ENCODE data around the gene CAMTA1.

The CAMTA1 gene

GRCh38 chr1:7220007-7220406, 434.8 kb downstream of the CAMTA1 start:
- Mint-ChIP-seq H3K36me3 (no peaks in the 10 kb centered on the region), H3K27ac (no peak overlapping the region), H3K27me3 (peaks cover 15% of the 10 kb centered on the region), H3K9me3 (no peaks in the 10 kb centered on the region), H3K4me3 (no peak overlapping the region), H3K4me1 (no peaks in the 10 kb centered on the region)

- Mint-ChIP-seq H3K27me3 (peaks cover 15% of the 10 kb centered on the region), H3K27ac (no peak overlapping the region), H3K9me3 (no peaks in the 10 kb centered on the region), H3K36me3 (no peaks in the 10 kb centered on the region), H3K4me3 (no peak overlapping the region), H3K4me1 (no peaks in the 10 kb centered on the region)
Observed at GRCh38 chr1:7220712-7221252, 435.5 kb downstream of the CAMTA1 start.

- H3K36me3 Mint-ChIP-seq = no peaks in the 10 kb centered on the region
- no peaks in the 10 kb centered on the region for H3K4me1 Mint-ChIP-seq
- H3K27me3 Mint-ChIP-seq = peaks cover 13% of the 10 kb centered on the region
- H3K9me3 Mint-ChIP-seq = no peaks in the 10 kb centered on the region
- H3K4me3 Mint-ChIP-seq = no peak overlapping the region
- no peak overlapping the region for H3K27ac Mint-ChIP-seq
Observed at GRCh38 chr1:7221826-7222694, 436.8 kb downstream of the CAMTA1 start.

DNA sequence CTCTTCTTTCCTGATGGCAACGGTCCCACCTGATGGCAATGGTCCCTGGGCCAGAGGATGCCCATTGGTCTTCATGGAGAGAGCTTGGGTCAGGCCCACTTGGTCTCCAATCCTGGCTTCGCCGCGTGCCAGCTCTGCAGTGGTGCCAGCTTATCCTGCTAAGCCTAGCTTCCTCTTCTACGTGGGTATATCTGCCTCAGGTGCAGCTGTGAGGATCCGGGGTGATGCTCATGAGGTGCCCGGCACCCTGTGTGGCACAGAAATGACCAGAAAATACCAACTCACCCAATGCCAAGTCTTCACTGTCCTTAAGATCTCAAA, 437.4 kb downstream of the CAMTA1 start:
- no peaks in the 10 kb centered on the region for H3K36me3 Mint-ChIP-seq

DNA sequence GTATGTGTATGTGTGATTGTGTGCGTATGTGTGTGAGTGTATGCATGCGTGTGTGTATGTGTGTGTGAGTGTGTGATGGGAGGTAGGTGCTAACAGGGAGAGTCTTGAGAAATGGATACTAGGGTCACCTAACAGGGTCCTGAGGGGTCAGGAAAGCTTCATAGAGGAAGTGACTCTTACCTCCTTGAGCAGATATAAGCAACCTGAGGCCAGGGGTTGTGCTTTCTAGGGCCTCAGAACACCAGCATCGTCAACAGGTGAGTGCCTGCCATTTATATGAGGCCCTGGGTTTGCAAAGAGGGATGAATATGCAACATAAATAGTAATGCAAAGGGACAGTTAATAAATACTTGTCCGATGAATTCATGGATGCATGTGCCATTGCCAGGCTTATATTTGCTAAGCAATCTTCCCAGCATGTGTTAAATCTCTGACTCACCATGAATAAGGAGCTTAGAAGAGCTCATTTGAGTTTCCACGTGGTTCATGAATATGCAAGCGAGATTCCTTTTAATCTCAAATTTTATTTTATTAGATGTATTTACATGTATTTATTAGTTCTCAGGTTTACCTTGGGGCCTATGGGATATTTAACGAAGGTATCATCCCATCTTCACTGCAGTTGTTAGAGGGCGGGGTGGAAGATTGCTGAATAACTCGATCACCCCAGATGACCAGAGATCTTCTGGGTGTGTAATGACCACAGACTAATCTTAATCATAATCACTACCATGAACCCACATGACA, 438.3 kb downstream of the CAMTA1 start:
- no peaks in the 10 kb centered on the region for H3K36me3 Mint-ChIP-seq
- H3K27ac Mint-ChIP-seq = no peak overlapping the region
- H3K9me3 Mint-ChIP-seq = no peaks in the 10 kb centered on the region
- H3K4me1 Mint-ChIP-seq = no peaks in the 10 kb centered on the region
- no peak overlapping the region for H3K4me3 Mint-ChIP-seq
- H3K27me3 Mint-ChIP-seq = peaks cover 12% of the 10 kb centered on the region

More for the DNA sequence above, 437.4 kb downstream of the CAMTA1 start:
- Mint-ChIP-seq H3K27me3 (peaks cover 12% of the 10 kb centered on the region), H3K27ac (no peak overlapping the region), H3K4me1 (no peaks in the 10 kb centered on the region), H3K9me3 (no peaks in the 10 kb centered on the region), H3K4me3 (no peak overlapping the region)

GRCh38 chr1:7224081-7224534, 438.9 kb downstream of the CAMTA1 start:
- no peaks in the 10 kb centered on the region for H3K36me3 Mint-ChIP-seq
- no peak overlapping the region for H3K27ac Mint-ChIP-seq
- H3K4me1 Mint-ChIP-seq = no peaks in the 10 kb centered on the region
- H3K4me3 Mint-ChIP-seq = no peak overlapping the region
- H3K9me3 Mint-ChIP-seq = no peaks in the 10 kb centered on the region
- H3K27me3 Mint-ChIP-seq = peaks cover 8% of the 10 kb centered on the region

DNA sequence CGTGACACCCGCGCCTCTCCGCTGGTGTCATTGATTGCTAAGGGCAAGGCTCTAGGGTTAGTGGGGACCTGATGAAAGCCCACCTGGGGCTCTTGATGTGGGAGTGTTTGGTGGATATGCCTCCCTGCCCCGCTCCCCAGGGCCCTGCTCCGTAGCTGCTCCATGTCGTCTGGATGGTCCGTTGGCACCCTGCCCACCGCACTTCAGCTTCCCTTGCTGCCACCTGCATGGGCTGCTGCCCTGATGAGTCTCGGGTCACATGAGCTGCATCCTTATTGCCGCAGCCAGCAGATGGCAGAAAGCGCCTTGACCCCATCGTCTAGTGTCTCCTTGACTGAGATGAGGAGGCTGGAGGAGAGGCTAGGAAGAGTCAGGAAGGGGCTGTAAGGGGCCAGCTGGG, 439.4 kb downstream of the CAMTA1 start:
- Mint-ChIP-seq H3K36me3 (no peaks in the 10 kb centered on the region), H3K27me3 (peaks cover 6% of the 10 kb centered on the region), H3K9me3 (no peaks in the 10 kb centered on the region), H3K4me3 (no peak overlapping the region), H3K4me1 (no peaks in the 10 kb centered on the region), H3K27ac (no peak overlapping the region)

DNA sequence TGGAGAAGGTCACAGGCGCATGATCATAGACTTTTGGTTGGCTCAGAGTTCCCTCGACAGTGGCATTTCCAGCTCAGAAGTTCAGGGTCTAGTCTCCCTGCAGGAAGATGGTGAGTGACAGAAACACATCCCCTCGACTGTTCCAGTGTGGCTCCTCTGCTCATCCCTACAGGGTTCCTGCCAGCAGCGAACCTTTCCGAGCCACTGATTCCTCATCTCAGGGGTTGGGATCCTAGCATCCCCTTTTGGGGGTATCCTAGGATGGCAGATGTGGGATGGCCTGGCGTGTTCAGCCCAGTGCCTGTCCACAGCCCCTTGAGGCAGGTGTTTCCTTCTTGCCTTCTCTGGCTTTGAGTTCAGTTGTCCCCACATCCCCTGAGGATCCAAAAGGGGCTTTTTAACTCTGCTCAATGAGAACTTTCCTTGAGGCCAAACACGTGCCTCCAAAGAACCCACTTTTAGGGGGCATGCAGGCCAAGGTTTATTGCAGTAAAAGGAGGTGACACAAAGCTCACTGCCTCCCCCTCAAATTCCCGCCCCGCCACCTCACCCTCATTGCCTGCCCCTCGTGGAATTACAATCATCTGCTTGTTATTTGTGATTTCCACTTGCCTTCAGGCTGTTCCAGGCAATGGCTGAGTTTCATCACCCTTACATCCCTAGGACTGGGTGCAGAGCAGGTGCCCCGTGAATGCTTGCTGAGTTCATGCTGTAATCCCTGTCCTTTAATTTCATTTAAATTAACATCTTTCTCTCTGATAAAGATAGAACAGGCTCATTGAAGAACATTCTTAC, 440.7 kb downstream of the CAMTA1 start:
- H3K36me3 Mint-ChIP-seq = no peaks in the 10 kb centered on the region
- H3K4me3 Mint-ChIP-seq = no peak overlapping the region
- no peaks in the 10 kb centered on the region for H3K9me3 Mint-ChIP-seq
- no peaks in the 10 kb centered on the region for H3K4me1 Mint-ChIP-seq
- H3K27me3 Mint-ChIP-seq = peaks cover 5% of the 10 kb centered on the region
- H3K27ac Mint-ChIP-seq = no peak overlapping the region

DNA sequence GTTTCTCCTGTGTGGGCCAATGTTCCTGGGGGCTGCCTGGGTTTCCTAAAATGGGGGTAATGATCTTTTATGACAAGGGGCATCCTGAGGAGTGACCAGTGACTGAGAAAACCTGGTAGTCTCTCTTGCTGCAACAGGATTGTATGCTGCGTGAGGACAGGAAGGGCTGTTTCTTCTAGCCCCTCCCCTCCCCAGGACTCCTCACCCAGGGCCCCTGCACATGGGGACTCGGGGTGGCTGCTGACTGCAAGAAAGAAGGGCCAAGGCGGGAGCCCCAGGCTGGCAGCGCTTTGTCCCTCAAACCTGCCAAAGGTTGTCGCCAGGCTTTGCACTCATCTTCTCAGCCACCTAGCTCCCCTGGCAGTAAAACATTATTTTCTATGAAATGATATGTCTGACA, 442.4 kb downstream of the CAMTA1 start:
- peaks cover 5% of the 10 kb centered on the region for H3K27me3 Mint-ChIP-seq
- no peaks in the 10 kb centered on the region for H3K4me1 Mint-ChIP-seq
- H3K36me3 Mint-ChIP-seq = no peaks in the 10 kb centered on the region
- no peak overlapping the region for H3K4me3 Mint-ChIP-seq
- H3K27ac Mint-ChIP-seq = no peak overlapping the region
- no peaks in the 10 kb centered on the region for H3K9me3 Mint-ChIP-seq

DNA sequence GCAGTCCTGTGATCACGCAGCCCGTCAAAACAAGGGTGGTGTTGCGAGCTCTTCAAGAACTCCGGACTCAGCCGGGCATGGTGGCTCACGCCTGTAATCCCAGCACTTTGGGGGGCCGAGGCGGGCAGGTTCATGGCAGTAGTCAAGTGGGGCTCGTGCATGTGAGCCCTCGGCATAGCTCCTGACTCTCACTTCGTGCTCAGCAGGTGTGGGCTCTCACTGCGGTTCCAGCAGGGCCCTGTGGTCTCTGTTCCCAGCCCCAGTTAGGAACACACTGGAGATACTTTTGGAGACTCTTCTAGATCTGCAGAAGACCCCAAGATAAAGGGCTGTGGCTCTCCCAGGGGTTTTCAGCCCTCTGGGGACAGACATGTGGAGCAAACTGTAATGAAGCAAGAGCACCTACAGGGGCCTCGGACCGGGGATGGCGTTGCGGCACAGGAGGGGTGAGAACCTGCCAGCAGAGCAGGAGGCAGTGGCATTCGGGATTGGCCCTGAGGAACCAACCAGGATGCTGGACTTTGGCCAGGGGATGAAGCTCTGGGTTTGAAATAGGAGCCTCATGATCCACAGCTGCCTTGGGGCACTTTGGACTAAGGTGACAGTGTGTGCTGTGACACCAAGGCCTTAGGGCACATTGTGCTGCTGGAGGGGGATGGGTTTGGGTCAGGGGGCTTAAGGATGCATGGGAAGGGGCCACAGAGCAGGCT, 443.2 kb downstream of the CAMTA1 start:
- no peak overlapping the region for H3K27ac Mint-ChIP-seq
- H3K4me3 Mint-ChIP-seq = no peak overlapping the region
- H3K4me1 Mint-ChIP-seq = no peaks in the 10 kb centered on the region
- H3K9me3 Mint-ChIP-seq = no peaks in the 10 kb centered on the region
- H3K27me3 Mint-ChIP-seq = peaks cover 5% of the 10 kb centered on the region
- H3K36me3 Mint-ChIP-seq = no peaks in the 10 kb centered on the region

DNA sequence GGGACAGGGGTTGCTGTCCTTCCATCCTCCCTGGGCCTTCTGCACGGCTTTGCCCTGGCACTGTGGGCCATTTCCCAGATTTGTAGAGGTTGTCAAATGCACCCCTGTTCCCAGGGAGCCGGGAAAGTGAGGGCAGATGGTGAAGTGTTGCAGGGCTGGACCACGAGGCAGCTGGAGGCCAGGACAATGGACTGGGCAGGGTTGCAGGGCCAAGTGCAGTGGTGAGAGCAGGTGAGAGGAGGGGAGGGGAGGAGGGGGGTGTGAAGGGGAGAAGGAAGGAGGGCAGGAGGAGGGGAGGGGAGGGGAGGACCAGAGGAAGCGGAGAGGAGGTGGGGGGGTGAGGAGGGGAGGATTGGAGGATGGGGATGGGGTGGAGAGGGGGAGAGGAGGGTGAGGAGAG, 443.9 kb downstream of the CAMTA1 start:
- no peaks in the 10 kb centered on the region for H3K9me3 Mint-ChIP-seq
- H3K27me3 Mint-ChIP-seq = peaks cover 5% of the 10 kb centered on the region
- H3K4me3 Mint-ChIP-seq = no peak overlapping the region
- no peaks in the 10 kb centered on the region for H3K36me3 Mint-ChIP-seq
- no peak overlapping the region for H3K27ac Mint-ChIP-seq
- no peaks in the 10 kb centered on the region for H3K4me1 Mint-ChIP-seq

- Mint-ChIP-seq H3K9me3 (no peaks in the 10 kb centered on the region), H3K27ac (no peak overlapping the region), H3K4me3 (no peak overlapping the region), H3K36me3 (no peaks in the 10 kb centered on the region), H3K27me3 (peaks cover 5% of the 10 kb centered on the region), H3K4me1 (no peaks in the 10 kb centered on the region)
Observed at GRCh38 chr1:7229696-7230631, 444.7 kb downstream of the CAMTA1 start.

GRCh38 chr1:7232441-7233236, 447.4 kb downstream of the CAMTA1 start:
- H3K4me1 Mint-ChIP-seq = no peaks in the 10 kb centered on the region
- H3K9me3 Mint-ChIP-seq = no peaks in the 10 kb centered on the region
- H3K4me3 Mint-ChIP-seq = no peak overlapping the region
- peaks cover 8% of the 10 kb centered on the region for H3K27me3 Mint-ChIP-seq
- no peaks in the 10 kb centered on the region for H3K36me3 Mint-ChIP-seq
- no peak overlapping the region for H3K27ac Mint-ChIP-seq

DNA sequence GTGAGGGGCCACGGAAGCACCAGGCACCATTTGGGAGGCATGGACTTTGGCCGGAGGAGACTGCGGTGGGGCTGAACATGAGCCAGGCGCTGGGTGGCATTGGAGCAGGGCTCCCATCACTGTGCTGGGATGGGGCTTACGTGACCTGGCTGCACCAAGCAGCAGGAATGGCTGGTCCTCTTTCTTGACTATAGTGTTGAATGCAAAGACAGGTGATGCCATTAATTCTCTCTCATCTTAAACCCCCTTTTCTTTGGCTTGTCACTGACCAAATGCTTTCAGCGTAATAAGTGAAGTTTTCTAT, 447.9 kb downstream of the CAMTA1 start:
- no peak overlapping the region for H3K4me3 Mint-ChIP-seq
- no peaks in the 10 kb centered on the region for H3K36me3 Mint-ChIP-seq
- no peak overlapping the region for H3K27ac Mint-ChIP-seq
- H3K27me3 Mint-ChIP-seq = peaks cover 11% of the 10 kb centered on the region
- no peaks in the 10 kb centered on the region for H3K9me3 Mint-ChIP-seq
- H3K4me1 Mint-ChIP-seq = no peaks in the 10 kb centered on the region
